Common myeloid progenitor, CD34-positive (primary cell): Measurements from ENCODE around the gene NOXA1.
"Not testable (repeated sequence)": the region's sequence is repeated elsewhere in the genome, so short reads cannot be mapped to it uniquely, and the experiment has no call there.

ENCODE experiments used
- CTCF ChIA-PET: fragments of 350-600 bp; sonication (Branson Sonifier 250); formaldehyde crosslinking; loops from one replicate; lab custom pipeline; 2021; ENCODE audit warnings: antibody characterized with exemption; lab: Charles Lee
- POLR2A ChIA-PET: fragments of 350-600 bp; sonication (Branson Sonifier 250); formaldehyde crosslinking; loops from one replicate; lab custom pipeline; 2021; ENCODE audit warnings: antibody characterized with exemption; lab: Charles Lee
- DNase-seq, 3 donors: peaks; one replicate each; pipeline versions ENCODE4 v3.0.0 to v3.0.0-alpha.2; 2013
- H3K27ac ChIP-seq, 2 experiments: 1 replicate in 1 of 2; 2 replicates in 1 of 2; pipeline ENCODE4 v1.7.0; 2013; ENCODE audit warnings: inconsistent platforms in 2 of 2, low read length in 2 of 2, mild to moderate bottlenecking in 2 of 2, low read depth in 1 of 2, moderate library complexity in 1 of 2; ENCODE audit not compliant: severe bottlenecking in 2 of 2, insufficient read depth in 1 of 2, poor library complexity in 1 of 2
- H3K27me3 ChIP-seq, 5 experiments: replicated peaks in 2 of 5; 1 replicate in 3 of 5; 2 replicates in 2 of 5; pipeline versions ENCODE4 v1.6.1 to v1.7.0; 2013; ENCODE audit warnings: low read length in 4 of 5, mild to moderate bottlenecking in 2 of 5, moderate library complexity in 2 of 5, inconsistent platforms in 1 of 5; ENCODE audit not compliant: insufficient read depth in 5 of 5, control insufficient read depth in 4 of 5
- H3K36me3 ChIP-seq, 4 experiments: 1 replicate in 2 of 4; 2 replicates in 2 of 4; pipeline versions ENCODE4 v1.6.1 to v1.7.0; 2013; ENCODE audit warnings: low read length in 3 of 4, control low read depth in 1 of 4, mild to moderate bottlenecking in 1 of 4; ENCODE audit not compliant: control insufficient read depth in 4 of 4, insufficient read depth in 4 of 4
- H3K4me1 ChIP-seq, 4 experiments: 1 replicate in 3 of 4; 2 replicates in 1 of 4; pipeline versions ENCODE4 v1.6.1 to v1.7.1; 2013; ENCODE audit warnings: low read length in 3 of 4, mild to moderate bottlenecking in 3 of 4, control low read depth in 1 of 4, inconsistent platforms in 1 of 4, moderate library complexity in 1 of 4; ENCODE audit not compliant: control insufficient read depth in 4 of 4, insufficient read depth in 4 of 4; ENCODE audit errors: control extremely low read depth in 1 of 4
- H3K4me3 ChIP-seq, 7 experiments: 1 replicate in 4 of 7; 2 replicates in 3 of 7; pipeline versions ENCODE4 v1.5.1 to v1.7.0; 2013; ENCODE audit warnings: mild to moderate bottlenecking in 7 of 7, low read length in 6 of 7, moderate library complexity in 6 of 7, inconsistent platforms in 2 of 7, low read depth in 2 of 7, control low read depth in 1 of 7; ENCODE audit not compliant: insufficient read depth in 4 of 7, control insufficient read depth in 1 of 7; ENCODE audit errors: extremely low read depth in 1 of 7
- H3K9me3 ChIP-seq, 5 experiments: 1 replicate in 4 of 5; 2 replicates in 1 of 5; pipeline versions ENCODE4 v1.6.1 to v1.7.1; 2013; ENCODE audit warnings: low read length in 4 of 5, mild to moderate bottlenecking in 2 of 5, inconsistent platforms in 1 of 5, low read depth in 1 of 5, moderate library complexity in 1 of 5; ENCODE audit not compliant: control insufficient read depth in 4 of 5, insufficient read depth in 2 of 5; ENCODE audit errors: control extremely low read depth in 1 of 5
- WGBS: methylation state at CpG from one replicate; pipeline ENCODE4 v1.1.5; 2013; ENCODE audit not compliant: insufficient coverage; 5-methylcytosine and 5-hydroxymethylcytosine counted together

Gene NOXA1

GRCh38 chr9:137462986-137463930, 40.1 kb downstream of the NOXA1 start:
- CTCF ChIA-PET: interaction anchor here (1.0 to 1.1 kb wide), 3 partner anchors 11 to 40 kb away, joined by 3 read pairs; partner anchors contain the start of genes EXD3 and NOXA1
- Histone ChIP-seq H3K27me3 (peaks cover 0 to 26% (median 2%) of the 10 kb centered on the region in 5 experiments), H3K27ac (no peak overlapping the region), H3K4me3 (no peak overlapping the region), H3K9me3 (peaks cover 0 to 28% (median 0%) of the 10 kb centered on the region in 5 experiments), H3K4me1 (peaks cover 0 to 45% (median 43%) of the 10 kb centered on the region in 4 experiments), H3K36me3 (no peaks in the 10 kb centered on the region)
- no peak for DNase-seq
- WGBS: 93% methylated on average over 30 of the region's 30 CpGs
- POLR2A ChIA-PET: no interaction called here

- Histone ChIP-seq H3K27ac (no peak overlapping the region), H3K4me3 (no peak overlapping the region), H3K9me3 (peaks cover 0 to 28% (median 0%) of the 10 kb centered on the region in 5 experiments), H3K4me1 (peaks cover 0 to 41% (median 38%) of the 10 kb centered on the region in 4 experiments), H3K27me3 (peaks cover 0 to 27% (median 3%) of the 10 kb centered on the region in 5 experiments), H3K36me3 (no peaks in the 10 kb centered on the region)
- CTCF ChIA-PET: interaction anchor here (1.0 kb wide), 1 partner anchor 41 kb away, joined by 3 read pairs; the partner anchor contains the start of genes EXD3 and NOXA1
- no peak for DNase-seq
- WGBS: 97% methylated on average over 8 of the region's 18 CpGs
- POLR2A ChIA-PET: no interaction called here
These were observed 40.7 kb downstream of the NOXA1 start for GRCh38 chr9:137463931-137464290.

- Histone ChIP-seq H3K36me3 (no peaks in the 10 kb centered on the region), H3K4me1 (peaks cover 3 to 44% (median 37%) of the 10 kb centered on the region in 4 experiments), H3K4me3 (no peak overlapping the region), H3K9me3 (peaks cover 0 to 28% (median 0%) of the 10 kb centered on the region in 5 experiments), H3K27ac (no peak overlapping the region), H3K27me3 (peaks cover 0 to 27% (median 3%) of the 10 kb centered on the region in 5 experiments)
- CTCF ChIA-PET: interaction anchor here (0.6 kb wide), 1 partner anchor 220 kb away, joined by 3 read pairs; no protein-coding TSS in a partner anchor
- POLR2A ChIA-PET: no interaction called here
- 97% methylated on average over 22 of the region's 28 CpGs for WGBS
- no peak for DNase-seq
These were observed 41.3 kb downstream of the NOXA1 start for GRCh38 chr9:137464291-137464999.

GRCh38 chr9:137465000-137465719, 42.0 kb downstream of the NOXA1 start:
- WGBS: 98% methylated on average over 20 of the region's 23 CpGs
- POLR2A ChIA-PET: no interaction called here
- H3K27ac ChIP-seq: no peak overlapping the region
- peaks cover 0 to 27% (median 3%) of the 10 kb centered on the region in 5 experiments for H3K27me3 ChIP-seq
- DNase-seq: no peak
- CTCF ChIA-PET: no interaction called here
- H3K9me3 ChIP-seq: peaks cover 0 to 28% (median 0%) of the 10 kb centered on the region in 5 experiments
- H3K4me3 ChIP-seq: no peak overlapping the region
- H3K36me3 ChIP-seq: no peaks in the 10 kb centered on the region
- H3K4me1 ChIP-seq: peaks cover 3 to 44% (median 34%) of the 10 kb centered on the region in 4 experiments

GRCh38 chr9:137465720-137466388, 42.7 kb downstream of the NOXA1 start:
- Histone ChIP-seq H3K9me3 (peaks cover 0 to 28% (median 0%) of the 10 kb centered on the region in 5 experiments), H3K27me3 (peaks cover 0 to 27% (median 3%) of the 10 kb centered on the region in 5 experiments), H3K4me1 (peaks cover 9 to 44% (median 33%) of the 10 kb centered on the region in 4 experiments), H3K36me3 (no peaks in the 10 kb centered on the region), H3K27ac (no peak overlapping the region), H3K4me3 (no peak overlapping the region)
- POLR2A ChIA-PET: no interaction called here
- DNase-seq: no peak
- WGBS: 99% methylated on average over 20 of the region's 23 CpGs
- CTCF ChIA-PET: no interaction called here

DNA sequence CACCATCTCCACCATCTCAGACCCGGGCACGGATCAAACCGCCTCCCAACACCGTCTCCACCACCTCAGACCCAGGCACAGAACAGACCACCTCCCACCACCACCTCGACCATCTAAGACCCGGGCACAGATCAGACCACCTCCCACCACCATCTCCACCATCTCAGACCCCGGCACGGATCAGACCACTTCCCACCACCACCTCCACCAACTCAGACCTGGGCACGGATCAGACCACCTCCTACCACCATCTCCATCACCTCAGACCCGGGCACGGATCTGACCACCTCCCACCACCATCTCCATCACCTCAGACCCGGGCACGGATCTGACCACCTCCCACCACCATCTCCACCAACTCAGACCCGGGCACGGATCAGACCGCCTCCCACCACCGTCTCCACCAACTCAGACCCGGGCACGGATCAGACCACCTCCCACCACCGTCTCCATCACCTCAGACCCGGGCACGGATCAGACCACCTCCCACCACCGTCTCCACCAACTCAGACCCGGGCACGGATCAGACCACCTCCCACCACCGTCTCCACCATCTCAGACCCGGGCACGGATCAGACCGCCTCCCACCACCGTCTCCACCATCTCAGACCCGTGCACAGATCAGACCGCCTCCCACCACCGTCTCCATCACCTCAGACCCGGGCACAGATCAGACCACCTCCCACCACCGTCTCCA, 43.3 kb downstream of the NOXA1 start:
- H3K27me3 ChIP-seq: peaks cover 0 to 27% (median 3%) of the 10 kb centered on the region in 5 experiments
- DNase-seq, H3K4me3 ChIP-seq, CTCF ChIA-PET, POLR2A ChIA-PET, H3K36me3 ChIP-seq, H3K27ac ChIP-seq: not testable (repeated sequence)
- peaks cover 0 to 28% (median 0%) of the 10 kb centered on the region in 5 experiments for H3K9me3 ChIP-seq
- WGBS: 95% methylated on average over 25 of the region's 35 CpGs
- H3K4me1 ChIP-seq: peaks cover 9 to 41% (median 29%) of the 10 kb centered on the region in 4 experiments
